T1000 (cell line): ENCODE data around the gene CAPN8.
A peak's percentile ranks its signal among the peaks of the same experiment; 100 is the strongest.
"Not testable (repeated sequence)": the region's sequence is repeated elsewhere in the genome, so short reads cannot be mapped to it uniquely, and the experiment has no call there.

Experiments
- DNase-seq: peaks from one replicate; lab custom pipeline; 2025; ENCODE audit warnings: mixed read lengths; lab: John Stamatoyannopoulos, UW

Gene CAPN8

GRCh38 chr1:223525957-223526356, 139.5 kb downstream of the CAPN8 start:
- no peak for DNase-seq

GRCh38 chr1:223525546-223525945, 140.0 kb downstream of the CAPN8 start:
- no peak for DNase-seq

GRCh38 chr1:223524930-223525451, 140.5 kb downstream of the CAPN8 start:
- no peak for DNase-seq

- DNase-seq: no peak
These were observed 144.4 kb downstream of the CAPN8 start for GRCh38 chr1:223521150-223521549.

DNA sequence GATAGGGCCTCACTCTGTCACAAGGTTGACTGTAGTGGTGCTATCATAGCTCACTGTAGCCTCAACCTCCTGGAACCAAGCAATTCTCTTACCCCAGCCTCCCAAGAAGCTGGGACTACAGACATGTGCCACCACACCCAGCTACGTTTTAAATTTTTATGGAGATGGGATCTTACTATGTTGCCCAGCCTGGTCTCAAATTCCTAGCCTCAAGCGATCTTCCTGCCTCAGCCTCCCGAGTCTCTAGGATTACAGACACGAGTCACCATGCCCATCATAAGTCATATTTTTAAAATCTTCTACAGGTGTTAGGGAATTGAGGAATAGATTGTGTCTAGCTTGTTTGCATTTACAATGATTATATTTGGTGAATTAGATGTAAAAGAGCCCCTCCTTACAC, 145.3 kb downstream of the CAPN8 start:
- DNase-seq: no peak

- DNase-seq: no peak
These were observed 146.4 kb downstream of the CAPN8 start for GRCh38 chr1:223519116-223519515.

- DNase-seq: not testable (repeated sequence)
These were observed 146.9 kb downstream of the CAPN8 start for GRCh38 chr1:223518553-223518952.

DNA sequence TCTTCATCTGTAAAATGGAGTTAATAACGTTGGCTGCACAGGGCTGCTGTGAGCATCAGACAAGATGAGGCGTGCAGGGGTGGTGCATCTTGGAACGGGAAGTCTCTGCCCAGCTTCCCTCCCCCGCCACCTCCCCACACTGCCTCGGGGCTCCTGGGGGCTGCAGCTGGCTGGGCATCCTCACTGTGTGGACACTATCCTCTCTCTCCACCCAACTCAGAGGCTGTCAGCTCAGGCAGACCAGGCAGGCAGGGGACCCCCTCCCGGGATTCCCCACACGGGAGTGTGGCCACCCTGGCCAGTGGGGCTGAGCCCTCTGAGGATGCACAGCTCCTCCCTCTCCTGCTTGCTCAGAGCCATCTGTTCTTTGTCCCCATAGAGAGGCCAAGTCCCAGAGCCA, 149.6 kb downstream of the CAPN8 start:
- no peak for DNase-seq

GRCh38 chr1:223515421-223515820, 150.1 kb downstream of the CAPN8 start:
- DNase-seq: no peak

GRCh38 chr1:223514644-223515043, 150.9 kb downstream of the CAPN8 start:
- DNase-seq: no peak

DNA sequence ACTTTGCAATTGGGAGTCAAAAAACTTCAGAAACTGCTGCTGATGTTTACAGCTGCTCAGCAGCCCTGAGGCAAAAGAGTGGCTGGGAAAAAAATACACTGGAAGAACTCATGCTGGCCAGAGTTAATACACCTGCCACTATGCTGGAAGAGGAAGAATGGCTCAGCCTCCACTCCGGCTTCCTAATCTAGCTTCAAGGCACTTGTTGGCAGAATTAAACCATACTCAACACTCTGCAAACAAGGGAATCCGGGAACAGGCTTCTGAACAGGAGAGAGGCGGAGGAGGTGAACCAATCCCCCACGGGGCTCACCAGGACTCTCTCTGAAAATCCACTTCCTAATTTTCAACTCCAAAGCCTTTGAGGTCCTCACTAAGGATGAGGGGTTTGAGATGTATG, 152.2 kb downstream of the CAPN8 start:
- DNase-seq: no peak

DNA sequence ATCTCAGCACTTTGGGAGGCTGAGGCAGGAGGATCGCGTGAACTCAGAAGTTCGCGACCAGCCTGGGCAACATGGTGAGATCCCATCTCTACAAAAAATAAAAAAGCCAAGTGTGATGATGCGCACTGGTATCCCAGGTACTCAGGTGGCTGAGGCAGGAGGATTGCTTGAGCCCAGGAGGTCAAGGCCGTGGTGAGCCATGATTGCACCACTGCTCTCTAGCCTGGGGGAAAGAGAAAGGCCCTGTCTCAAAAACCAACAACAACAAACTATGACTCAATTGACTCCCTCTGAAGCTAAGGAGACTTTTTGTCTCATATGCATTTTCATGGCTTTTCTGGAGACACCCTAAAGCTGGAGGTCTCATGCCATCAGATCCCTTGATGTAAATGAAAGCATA, 153.4 kb downstream of the CAPN8 start:
- no peak for DNase-seq

DNA sequence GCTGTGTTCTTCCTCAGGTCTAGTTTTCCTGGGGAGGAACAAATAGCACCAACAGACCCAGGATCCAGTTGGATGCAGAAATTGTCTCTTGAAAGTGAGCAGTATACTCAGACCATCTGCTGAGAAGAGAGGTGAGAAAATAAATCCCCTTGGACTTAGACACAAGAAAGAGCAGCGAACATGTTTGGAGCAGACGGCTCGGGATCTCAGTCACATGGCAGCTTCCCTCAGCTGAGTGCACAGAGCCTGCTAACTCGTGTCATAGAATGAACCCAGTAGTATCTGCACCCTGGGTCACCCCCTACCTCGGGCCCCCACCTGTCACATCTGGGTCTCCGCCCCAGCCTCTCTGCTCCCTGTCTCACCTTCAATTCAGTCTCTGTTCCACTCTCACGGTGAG, 156.7 kb downstream of the CAPN8 start:
- no peak for DNase-seq

DNA sequence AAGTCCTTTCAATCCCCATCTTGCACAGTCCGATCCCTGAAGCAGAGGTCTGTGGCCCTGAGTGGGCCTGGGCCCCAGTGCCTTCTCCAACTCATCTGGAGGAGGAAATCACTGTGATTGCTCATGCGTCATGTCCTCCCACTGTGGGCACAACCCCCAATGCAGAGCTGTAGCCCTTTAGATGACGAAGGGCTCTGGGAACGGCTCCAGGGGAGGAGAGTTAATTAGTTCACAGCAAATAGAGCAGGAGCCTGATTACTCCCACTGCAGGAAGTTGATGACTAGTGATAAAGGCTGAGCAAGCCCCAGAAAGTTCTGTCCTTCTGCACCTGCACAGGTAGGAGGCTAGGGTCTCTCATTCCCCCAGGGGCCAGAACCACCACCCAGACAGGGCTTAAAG, 160.8 kb downstream of the CAPN8 start:
- peak; percentile 68 for DNase-seq

DNA sequence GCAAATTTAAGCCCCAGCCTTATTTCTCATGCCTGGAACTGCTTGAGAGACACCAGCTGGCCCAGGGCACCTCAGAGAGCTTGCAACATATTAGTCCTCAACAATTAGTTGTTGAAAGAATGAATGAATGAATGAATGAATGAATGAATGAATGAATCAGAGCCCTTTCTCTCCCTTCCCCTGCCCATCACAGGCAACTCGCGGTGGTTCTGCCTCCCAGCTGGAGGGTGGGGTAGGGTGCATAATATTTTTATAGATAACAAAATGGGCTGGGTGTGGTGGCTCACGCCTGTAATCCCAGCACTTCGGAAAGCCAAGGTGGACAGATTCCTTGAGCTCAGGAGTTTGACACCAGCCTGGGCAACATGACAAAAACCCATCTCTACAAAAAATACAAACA, 162.2 kb downstream of the CAPN8 start:
- DNase-seq: no peak

DNA sequence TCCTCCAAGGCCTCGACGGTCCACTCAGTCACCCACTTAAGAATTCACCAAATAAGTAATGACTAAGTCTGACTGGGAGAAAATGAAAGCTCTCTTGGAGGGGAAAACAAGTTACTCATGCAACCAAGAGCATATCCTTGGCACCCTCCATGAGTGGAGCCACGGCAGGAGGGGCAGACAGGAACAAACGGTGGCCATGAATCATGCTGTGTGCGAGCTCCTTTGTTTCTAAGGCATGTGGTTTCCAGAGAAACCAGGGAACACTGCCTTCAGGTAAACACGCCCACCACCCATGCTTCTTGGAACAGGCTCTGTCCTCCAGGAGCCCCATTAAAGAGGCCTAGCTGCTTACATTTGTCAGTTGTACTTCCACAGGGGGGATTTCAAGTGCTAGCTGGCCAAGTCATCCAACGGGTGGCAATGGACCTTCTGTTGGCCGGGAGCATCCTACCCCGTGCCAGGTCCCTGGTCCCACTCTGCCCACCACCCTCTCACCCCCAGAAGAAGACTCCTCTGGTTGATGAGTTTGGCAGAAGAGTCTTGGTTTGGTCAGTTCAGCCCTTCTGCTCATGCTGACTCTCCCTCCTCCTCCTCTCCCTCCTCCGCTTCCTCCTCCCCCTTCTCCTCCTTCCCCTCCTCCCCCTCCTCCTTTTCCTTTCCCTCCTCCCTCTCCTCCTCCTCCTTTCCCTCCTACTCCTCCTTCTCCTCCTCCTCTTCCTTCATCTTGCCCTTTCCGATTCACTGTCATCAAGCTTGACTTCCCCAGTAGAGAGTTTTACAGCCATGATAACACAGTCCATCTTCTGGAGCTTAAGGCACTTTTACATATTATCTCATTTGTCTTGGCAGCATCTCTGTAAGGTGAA, 164.7 kb downstream of the CAPN8 start:
- DNase-seq: peak; percentile 78

DNA sequence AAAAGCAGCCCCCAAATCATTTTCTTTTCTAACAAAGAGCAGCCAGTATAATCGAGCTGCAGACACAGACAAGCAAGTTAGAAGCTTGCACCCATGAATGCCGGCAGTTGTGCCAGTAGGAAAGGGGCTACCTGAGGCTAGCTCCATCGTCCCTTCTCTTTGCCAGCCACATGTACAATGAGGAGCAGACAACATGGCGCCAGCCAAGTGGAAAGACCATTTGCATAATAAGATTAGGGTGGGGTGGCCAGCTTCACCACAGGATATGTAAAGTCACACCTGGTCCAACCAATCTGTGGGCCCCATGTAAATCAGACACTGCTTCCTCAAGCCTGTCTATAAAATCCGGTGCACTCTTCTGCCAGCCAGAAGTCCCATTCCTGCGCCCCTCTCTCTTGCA, 168.6 kb downstream of the CAPN8 start:
- no peak for DNase-seq

- DNase-seq: no peak
These were observed 170.4 kb downstream of the CAPN8 start for GRCh38 chr1:223494926-223495645.

GRCh38 chr1:223492044-223492443, 173.5 kb downstream of the CAPN8 start:
- no peak for DNase-seq
